B cell (primary cell): ENCODE results near the gene NHS.

Source experiments
- EZH2 ChIP-seq: IDR thresholded peaks from 2 replicates; pipeline ENCODE4 v1.6.1; 2012; ENCODE audit warnings: borderline replicate concordance, low read depth, mild to moderate bottlenecking, moderate library complexity, low read length; ENCODE audit not compliant: insufficient read depth, poor library complexity, severe bottlenecking
- TF ChIP-seq, protein P1 (sequence below): fragments of 200-600 bp; IDR thresholded peaks from one replicate; pipeline ENCODE4 v1.8.0; 2022; ENCODE audit warnings: antibody characterized with exemption, mild to moderate bottlenecking

DNA sequence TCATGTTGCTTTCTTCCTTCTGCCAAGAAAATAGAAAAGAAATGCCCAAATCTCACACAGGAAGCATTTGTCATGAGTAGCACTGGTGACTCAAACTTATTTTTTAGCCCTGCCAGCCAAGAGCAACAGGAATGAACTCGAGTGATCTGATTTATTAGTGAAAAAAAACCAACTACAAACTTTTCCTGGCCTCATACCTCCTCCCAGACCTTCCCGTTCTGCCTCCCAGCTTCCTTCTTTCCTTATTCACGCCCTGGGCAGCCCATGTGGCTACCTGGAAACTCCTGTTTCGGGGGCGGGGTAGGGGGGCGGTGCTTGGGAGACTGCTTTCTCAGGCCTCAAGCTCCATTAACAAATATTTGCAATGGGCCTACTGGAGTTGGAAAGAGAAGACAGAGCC is 178.5 kb downstream of the NHS start:
- TF ChIP-seq, protein P1, sequence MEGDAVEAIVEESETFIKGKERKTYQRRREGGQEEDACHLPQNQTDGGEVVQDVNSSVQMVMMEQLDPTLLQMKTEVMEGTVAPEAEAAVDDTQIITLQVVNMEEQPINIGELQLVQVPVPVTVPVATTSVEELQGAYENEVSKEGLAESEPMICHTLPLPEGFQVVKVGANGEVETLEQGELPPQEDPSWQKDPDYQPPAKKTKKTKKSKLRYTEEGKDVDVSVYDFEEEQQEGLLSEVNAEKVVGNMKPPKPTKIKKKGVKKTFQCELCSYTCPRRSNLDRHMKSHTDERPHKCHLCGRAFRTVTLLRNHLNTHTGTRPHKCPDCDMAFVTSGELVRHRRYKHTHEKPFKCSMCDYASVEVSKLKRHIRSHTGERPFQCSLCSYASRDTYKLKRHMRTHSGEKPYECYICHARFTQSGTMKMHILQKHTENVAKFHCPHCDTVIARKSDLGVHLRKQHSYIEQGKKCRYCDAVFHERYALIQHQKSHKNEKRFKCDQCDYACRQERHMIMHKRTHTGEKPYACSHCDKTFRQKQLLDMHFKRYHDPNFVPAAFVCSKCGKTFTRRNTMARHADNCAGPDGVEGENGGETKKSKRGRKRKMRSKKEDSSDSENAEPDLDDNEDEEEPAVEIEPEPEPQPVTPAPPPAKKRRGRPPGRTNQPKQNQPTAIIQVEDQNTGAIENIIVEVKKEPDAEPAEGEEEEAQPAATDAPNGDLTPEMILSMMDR, result no peak
- no peak for TF ChIP-seq EZH2
